GM18519 (cell line): Measurements from ENCODE around the gene NTHL1.
A peak's percentile ranks its signal among the peaks of the same experiment; 100 is the strongest.

Experiments
- ATAC-seq: cut with Tn5 transposase; IDR thresholded peaks from one replicate; pipeline ENCODE4 v1.9.1; 2021; ENCODE audit warnings: mild to moderate bottlenecking, moderate library complexity; ENCODE audit not compliant: unreplicated experiment, low FRiP score

Gene NTHL1

GRCh38 chr16:2031081-2031577, 16.5 kb downstream of the NTHL1 start:
- no peak for ATAC-seq

DNA sequence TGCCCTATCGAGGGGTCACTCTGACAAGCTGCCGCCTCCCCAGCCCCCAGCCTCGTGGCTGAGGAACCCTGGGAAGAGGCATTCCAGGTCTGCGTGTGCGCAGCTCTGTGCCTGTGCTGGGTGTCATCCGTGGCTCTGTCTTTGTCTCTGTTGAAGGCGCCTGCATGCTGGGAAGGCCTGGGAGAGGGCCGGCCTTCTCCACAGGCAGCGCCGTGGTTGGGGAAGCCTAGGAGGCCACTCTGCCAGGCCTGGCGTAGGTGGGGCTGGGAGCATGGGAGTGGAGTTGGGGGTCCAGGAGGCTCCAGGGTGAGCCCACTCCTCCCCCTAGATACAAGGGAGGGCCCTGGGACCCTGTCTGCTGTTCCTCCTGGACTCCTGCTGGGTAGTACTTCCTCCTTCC, 17.6 kb downstream of the NTHL1 start:
- ATAC-seq = no peak

DNA sequence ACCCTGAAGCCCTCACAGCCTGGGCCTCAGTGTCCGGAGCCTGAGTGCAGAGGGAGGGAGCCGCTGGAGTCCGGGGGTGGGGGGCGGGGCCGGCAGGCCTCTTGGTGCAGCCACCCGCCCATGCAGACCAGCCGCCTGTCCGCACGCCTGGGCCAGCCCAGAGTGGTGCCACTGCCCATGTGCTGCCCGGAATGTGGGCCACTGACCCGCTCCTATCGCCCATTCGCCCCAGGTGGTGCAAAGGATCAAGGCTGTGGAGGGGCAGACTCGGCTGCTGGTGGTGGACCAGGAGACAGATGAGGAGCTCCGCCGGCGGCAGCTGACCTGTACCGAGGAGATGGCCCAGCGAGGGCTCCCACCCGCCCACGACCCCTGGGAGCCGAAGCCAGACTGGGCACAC, 18.3 kb downstream of the NTHL1 start:
- no peak for ATAC-seq

DNA sequence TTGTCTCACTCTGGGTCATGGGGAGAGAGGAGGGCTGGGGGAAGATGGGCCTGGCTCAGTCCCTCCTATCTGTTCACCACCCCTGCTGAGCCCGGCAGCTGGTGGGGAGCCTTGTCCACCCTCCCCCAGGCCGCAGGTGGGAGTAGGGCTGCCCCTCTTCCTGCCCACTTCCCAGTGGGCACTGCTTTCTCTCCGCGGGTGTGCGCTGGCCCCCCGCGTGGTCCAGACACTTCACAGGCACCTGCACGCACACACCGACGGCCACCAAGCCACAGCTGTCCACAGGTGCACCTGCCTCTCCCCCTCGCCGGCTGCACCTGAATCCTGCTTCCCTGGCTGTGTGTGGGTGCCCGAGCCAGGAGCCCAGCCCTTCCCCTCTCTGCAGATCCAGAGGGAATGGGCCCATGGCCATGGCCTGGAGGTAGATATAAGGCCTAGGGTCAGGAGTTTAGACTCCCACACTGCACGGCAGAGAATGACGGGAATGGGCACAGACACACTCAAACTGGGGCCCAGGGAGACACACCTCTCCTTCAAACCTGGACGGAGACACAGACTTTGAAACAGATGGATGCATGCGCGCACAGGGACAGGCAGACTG, 18.9 kb downstream of the NTHL1 start:
- no peak for ATAC-seq

DNA sequence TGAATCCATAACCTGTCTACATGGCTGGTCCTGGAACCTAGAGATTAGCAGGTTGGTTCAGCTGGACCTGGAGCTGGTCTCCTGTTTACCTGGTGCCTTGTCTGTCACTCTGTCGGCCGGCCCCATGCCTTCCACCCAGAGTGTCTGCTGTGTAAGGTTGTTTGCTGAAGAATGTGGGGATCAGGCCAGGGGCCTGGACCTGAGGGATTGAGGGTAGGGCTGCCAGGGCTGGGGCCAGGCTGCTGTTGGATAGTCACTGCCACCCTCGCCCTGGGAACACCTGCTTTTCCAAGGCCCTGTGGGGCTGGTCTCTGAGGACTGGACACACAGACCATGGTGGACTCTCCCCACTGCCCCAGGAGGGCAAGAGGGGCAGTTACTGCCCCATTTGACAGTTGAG, 19.5 kb downstream of the NTHL1 start:
- ATAC-seq = no peak

DNA sequence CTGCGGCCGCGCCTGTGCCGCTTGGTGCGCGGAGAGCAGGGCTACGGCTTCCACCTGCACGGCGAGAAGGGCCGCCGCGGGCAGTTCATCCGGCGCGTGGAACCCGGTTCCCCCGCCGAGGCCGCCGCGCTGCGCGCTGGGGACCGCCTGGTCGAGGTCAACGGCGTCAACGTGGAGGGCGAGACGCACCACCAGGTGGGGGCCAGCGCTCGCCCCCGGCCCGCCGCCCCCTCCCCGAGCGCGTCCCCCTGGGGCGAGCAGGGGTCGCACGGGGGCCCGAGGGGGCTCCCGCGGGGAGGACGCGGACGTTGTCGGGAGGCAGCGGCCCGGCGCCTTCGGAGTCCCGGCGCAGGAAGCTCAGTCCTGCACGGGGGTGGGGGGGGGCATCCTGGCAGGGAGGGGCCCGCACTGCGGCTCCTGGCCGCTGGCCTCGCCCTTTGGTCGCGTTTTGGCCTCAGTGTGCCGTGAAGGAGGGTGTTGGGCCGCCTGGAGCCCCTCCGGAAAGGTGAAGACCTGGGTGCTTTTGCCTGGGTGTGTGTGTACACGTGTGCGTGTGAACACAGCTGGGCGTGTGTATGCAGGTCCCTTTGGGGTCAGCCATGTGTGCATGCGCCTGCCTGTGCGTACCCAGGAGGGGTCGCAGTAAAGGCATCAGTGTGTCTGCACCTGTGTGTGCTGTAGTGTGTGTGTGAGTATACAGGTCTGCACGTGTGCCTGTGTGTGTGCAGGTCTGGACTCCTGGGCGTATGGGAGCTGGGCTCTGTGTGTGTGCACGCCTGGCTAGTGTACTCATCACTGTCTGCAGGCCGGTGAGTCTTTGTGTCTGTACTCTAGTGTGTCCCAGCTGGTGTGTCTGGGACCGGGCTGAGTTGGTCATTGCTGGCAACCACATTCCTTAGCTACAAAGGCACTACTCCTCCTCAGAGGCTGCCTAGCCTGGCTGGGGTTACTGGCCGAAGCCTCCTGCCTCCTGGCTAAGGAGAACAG, 20.3 kb downstream of the NTHL1 start:
- no peak for ATAC-seq

- ATAC-seq = no peak
These were observed 21.1 kb downstream of the NTHL1 start, which contains the start of gene NHERF2 for GRCh38 chr16:2026461-2027023. Gene NHERF2 (plus strand): TSS chr16:2026902. CDS start chr16:2027006, 104 bp downstream.

GRCh38 chr16:2025878-2026460, 21.7 kb downstream of the NTHL1 start:
- ATAC-seq = no peak

GRCh38 chr16:2025251-2025650, 22.4 kb downstream of the NTHL1 start:
- ATAC-seq = no peak

- no peak for ATAC-seq
These were observed 23.6 kb downstream of the NTHL1 start for GRCh38 chr16:2024032-2024420.

GRCh38 chr16:2023092-2024031, 24.3 kb downstream of the NTHL1 start:
- ATAC-seq = peak; percentile 81

- ATAC-seq = no peak
These were observed 24.9 kb downstream of the NTHL1 start for GRCh38 chr16:2022723-2023091.

GRCh38 chr16:2019921-2020831, 27.5 kb downstream of the NTHL1 start:
- ATAC-seq = no peak

GRCh38 chr16:2019518-2019920, 28.1 kb downstream of the NTHL1 start, which contains the start of gene NPW:
Gene NPW (plus strand): TSS chr16:2019785.
- ATAC-seq = no peak

DNA sequence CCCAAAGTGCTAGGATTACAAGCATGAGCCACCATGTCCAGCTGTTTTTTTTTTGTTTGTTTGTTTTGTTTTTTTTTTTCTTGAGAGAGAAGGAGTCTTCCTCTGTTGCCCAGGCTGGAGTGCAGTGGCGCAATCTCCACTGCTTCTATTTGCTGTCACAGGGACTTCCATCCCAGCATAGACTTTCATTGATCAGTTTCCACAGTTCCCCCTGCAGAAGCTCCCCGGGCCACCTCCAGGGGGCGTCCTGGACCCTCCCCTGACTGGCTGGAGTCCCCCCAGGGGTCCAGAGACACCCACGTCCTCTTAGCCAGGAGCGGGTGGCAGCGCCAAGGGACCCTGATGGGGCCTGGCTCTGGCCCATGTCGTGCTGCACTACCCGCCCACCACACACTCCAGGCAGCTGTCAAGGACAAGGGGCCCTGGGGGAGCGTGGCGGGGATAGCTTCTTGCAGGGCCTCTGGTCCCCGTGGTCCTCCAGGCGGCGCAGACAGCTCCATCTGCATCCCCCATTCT, 31.2 kb downstream of the NTHL1 start:
- ATAC-seq = no peak

- ATAC-seq = no peak
These were observed 31.8 kb downstream of the NTHL1 start for GRCh38 chr16:2015947-2016208.

DNA sequence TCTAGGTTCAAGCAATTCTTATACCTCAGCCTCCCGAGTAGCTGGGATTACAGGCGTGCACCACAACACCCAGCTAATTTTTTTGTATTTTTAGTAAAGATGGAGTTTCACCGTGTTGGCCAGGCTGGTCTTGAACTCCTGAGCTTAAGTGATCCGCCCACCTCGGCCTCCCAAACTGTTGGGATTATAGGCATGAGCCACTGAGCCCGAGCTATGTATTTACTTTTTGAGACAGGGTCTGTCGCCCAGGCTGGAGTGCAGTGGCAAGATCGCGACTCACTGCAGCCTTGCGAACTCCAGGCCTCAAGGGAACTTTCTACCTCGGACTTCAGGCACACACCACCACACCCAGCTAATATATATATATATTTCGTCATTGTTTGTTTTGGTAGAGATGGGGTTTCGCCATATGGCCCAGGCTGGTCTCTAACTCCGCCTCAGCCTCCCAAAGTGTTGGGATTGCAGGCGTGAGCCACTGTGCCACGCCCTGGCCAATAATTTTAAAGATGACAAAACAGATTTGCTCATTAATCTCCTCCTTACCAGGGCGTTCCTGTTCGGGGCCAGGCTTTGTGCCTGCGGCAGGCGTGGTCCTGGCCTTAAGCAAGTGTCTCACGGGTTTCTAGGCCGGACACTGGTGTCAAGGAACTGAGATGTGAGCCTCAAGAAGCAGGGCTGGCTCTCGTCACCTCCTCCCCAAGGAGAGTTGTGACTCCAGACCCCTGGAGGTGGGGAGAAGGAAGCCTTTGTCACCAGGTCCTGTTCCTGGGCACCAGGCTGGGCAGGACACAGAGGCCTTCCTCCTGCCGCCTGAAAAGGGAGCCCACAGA, 32.3 kb downstream of the NTHL1 start:
- no peak for ATAC-seq

DNA sequence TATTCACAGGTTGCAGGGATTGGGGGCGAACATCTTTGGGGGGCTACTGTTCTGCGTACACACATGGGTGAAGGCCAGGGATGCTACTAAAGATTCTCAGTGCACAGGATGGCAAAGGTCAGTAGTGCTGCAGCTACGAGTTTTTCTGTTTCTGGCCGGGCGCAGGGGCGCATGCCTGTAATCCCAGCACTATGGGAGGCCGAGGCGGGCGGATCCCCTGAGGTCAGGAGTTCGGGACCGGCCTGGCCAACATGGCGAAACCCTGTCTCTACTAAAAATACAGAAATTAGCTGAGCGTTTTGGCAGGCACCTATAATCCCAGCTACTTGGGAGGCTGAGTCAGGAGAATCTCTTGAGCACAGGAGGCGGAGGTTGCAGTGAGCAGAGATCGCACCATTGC, 34.1 kb downstream of the NTHL1 start:
- no peak for ATAC-seq
